ENCODE measurements around the gene ZNF483. TPM values are rescaled to one million over a fixed set of nuclear protein-coding genes. Genes with fewer than 3 reads are reported as not detected.
"Not testable (repeated sequence)": the region's sequence is repeated elsewhere in the genome, so short reads cannot be mapped to it uniquely, and the experiment has no call there.

Gene ZNF483
- total RNA-seq, 2 donors from 2014 or later, result 6.7 to 8.6 TPM

DNA sequence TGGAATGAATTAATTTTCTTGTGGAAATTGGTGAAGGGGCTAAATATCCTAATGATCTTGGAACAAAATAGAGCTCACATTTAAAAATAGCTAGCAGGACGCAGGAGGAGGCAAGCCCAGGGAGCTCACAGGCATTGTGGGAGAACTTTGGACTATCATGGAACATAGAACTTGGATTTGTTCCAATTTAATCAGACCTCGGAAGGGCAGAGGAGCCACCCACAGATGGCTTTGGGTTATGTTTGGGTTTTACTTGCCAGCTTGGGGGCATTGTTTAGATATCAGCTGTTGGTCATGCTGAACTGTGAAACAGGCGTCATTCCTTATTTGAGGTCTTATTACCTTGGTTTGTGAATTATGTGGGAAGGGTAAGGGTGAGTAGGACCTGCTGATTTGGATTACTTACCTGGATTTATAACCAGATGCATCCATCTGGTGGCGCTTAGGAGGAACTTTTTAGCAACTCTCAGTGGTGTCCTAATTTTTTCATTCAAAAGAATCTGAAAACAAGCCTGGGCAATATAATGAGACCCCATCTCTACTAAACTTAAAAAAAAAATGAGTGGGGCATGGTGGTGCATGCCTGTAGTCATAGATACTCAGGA, 88.6 kb downstream of the ZNF483 start:
- Histone ChIP-seq H3K36me3 (replicated peaks in 1 of 2; ENCODE audit: insufficient read depth in 1 of 2, low read depth in 2 of 2) (no peaks in the 10 kb centered on the region), H3K27me3 (no peaks in the 10 kb centered on the region), H3K4me3 (no peak overlapping the region), H3K9me3 (no peaks in the 10 kb centered on the region), H3K27ac (no peak overlapping the region), H3K4me1 (peaks cover 5% of the 10 kb centered on the region)
- ATAC-seq, result no peak
- DNase-seq, result peak in 1 of 4 donors; percentile 19
- no peak for TF ChIP-seq POLR2A (IDR thresholded peaks at IDR 0.05)
- TF ChIP-seq, protein P1, sequence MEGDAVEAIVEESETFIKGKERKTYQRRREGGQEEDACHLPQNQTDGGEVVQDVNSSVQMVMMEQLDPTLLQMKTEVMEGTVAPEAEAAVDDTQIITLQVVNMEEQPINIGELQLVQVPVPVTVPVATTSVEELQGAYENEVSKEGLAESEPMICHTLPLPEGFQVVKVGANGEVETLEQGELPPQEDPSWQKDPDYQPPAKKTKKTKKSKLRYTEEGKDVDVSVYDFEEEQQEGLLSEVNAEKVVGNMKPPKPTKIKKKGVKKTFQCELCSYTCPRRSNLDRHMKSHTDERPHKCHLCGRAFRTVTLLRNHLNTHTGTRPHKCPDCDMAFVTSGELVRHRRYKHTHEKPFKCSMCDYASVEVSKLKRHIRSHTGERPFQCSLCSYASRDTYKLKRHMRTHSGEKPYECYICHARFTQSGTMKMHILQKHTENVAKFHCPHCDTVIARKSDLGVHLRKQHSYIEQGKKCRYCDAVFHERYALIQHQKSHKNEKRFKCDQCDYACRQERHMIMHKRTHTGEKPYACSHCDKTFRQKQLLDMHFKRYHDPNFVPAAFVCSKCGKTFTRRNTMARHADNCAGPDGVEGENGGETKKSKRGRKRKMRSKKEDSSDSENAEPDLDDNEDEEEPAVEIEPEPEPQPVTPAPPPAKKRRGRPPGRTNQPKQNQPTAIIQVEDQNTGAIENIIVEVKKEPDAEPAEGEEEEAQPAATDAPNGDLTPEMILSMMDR (IDR thresholded peaks at IDR 0.05), result no peak
- WGBS, 2 donors, result 35 to 41% methylated on average over 4 of the region's 4 CpGs
- intact Hi-C loops (cut with DNase I), result no loop called here

DNA sequence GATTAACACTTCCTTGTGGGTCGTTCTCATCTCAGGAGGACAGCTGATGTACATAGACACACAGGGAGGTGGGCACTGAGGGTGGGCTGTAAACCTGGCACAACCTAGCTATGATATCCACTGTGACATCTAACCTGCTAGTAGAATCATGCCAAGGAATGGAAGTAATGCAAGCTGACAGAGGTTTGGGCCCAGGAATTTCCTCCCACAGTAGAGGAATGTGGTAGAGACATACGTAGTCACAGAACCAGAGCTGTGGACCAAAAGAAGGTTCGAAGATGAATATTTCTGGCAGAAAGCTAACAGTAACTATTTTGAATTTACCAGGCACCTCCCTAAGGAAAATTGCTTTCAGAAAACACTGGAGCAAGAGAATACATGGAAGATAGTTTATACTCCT, 90.9 kb downstream of the ZNF483 start:
- WGBS, 2 donors, result 69 to 73% methylated on average over 3 of the region's 3 CpGs
- no peaks in the 10 kb centered on the region for H3K36me3 ChIP-seq (replicated peaks in 1 of 2; ENCODE audit: insufficient read depth in 1 of 2, low read depth in 2 of 2)
- H3K4me1 ChIP-seq, result peaks cover 5% of the 10 kb centered on the region
- no peak overlapping the region for H3K27ac ChIP-seq
- no peaks in the 10 kb centered on the region for H3K27me3 ChIP-seq
- no peak overlapping the region for H3K4me3 ChIP-seq
- intact Hi-C loops (cut with DNase I), result no loop called here
- TF ChIP-seq, protein P1 (IDR thresholded peaks at IDR 0.05), result no peak
- no peak for TF ChIP-seq POLR2A (IDR thresholded peaks at IDR 0.05)
- no peaks in the 10 kb centered on the region for H3K9me3 ChIP-seq
- DNase-seq (no peak), ATAC-seq (no peak)

- ATAC-seq; H3K9me3 ChIP-seq; H3K4me1 ChIP-seq; DNase-seq; H3K36me3 ChIP-seq (replicated peaks in 1 of 2; ENCODE audit: insufficient read depth in 1 of 2, low read depth in 2 of 2); H3K27ac ChIP-seq; H3K4me3 ChIP-seq; intact Hi-C loops (cut with DNase I); H3K27me3 ChIP-seq: not testable (repeated sequence)
- WGBS, 2 donors, result 92% methylated on average over 20 of the region's 29 CpGs; no CpG with 5 or more reads in 1 of the 2 donors
These were observed 92.4 kb downstream of the ZNF483 start for GRCh38 chr9:111617349-111617748.

DNA sequence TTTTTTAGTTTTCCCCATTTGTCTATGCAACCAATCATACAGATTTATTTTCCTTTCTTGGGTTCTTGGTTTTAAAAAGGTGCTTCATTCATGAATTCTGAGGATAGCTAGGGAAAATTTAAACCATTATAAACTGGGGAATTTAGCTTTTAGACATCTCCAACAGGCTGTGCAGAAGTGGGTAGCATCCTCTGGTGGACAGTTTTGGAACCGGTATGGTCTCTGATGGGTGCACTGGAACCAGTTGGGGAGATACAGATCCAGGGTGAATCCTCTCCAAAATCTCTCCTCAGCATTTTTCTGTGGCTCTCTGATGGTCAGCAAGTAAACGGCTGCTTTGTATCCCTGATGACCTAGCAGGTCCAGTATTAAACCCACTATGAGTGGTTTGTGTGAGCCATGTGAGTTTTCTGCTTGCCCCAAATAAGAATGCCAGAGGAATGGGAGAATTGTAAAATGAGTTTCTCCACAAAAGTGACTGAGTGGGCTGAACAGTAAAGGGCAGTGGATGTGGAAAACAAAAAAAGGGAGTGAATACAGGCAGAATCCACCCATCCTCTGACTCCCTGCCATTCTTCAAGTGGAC, 97.0 kb downstream of the ZNF483 start:
- WGBS, 2 donors, result 18 to 33% methylated on average over 2 of the region's 2 CpGs
- Histone ChIP-seq H3K4me1 (no peaks in the 10 kb centered on the region), H3K27ac (no peak overlapping the region), H3K27me3 (no peaks in the 10 kb centered on the region), H3K4me3 (no peak overlapping the region), H3K9me3 (no peaks in the 10 kb centered on the region), H3K36me3 (replicated peaks in 1 of 2; ENCODE audit: insufficient read depth in 1 of 2, low read depth in 2 of 2) (no peaks in the 10 kb centered on the region)
- intact Hi-C loops (cut with DNase I), result no loop called here
- ATAC-seq (peak; percentile 60), DNase-seq (peak in 3 of 4 donors; percentile 25 to 66 (median 33))
- TF ChIP-seq, protein P1 (IDR thresholded peaks at IDR 0.05), result peak; percentile 33 to 90 (median 65)
- TF ChIP-seq POLR2A (IDR thresholded peaks at IDR 0.05), result no peak

GRCh38 chr9:111622626-111623025, 97.6 kb downstream of the ZNF483 start:
- DNase-seq (peak; percentile 25 to 60 (median 40)), ATAC-seq (peak; percentile 55)
- H3K4me3 ChIP-seq, result no peak overlapping the region
- H3K9me3 ChIP-seq, result no peaks in the 10 kb centered on the region
- no peak for TF ChIP-seq POLR2A (IDR thresholded peaks at IDR 0.05)
- TF ChIP-seq, protein P1 (IDR thresholded peaks at IDR 0.05), result no peak
- WGBS, 2 donors, result 47 to 49% methylated on average over 3 of the region's 3 CpGs
- no peaks in the 10 kb centered on the region for H3K36me3 ChIP-seq (replicated peaks in 1 of 2; ENCODE audit: insufficient read depth in 1 of 2, low read depth in 2 of 2)
- H3K27me3 ChIP-seq, result no peaks in the 10 kb centered on the region
- no peak overlapping the region for H3K27ac ChIP-seq
- intact Hi-C loops (cut with DNase I), result no loop called here
- no peaks in the 10 kb centered on the region for H3K4me1 ChIP-seq

Other genes starting within 250 kb of the ZNF483 start
- not detected for gene OR2K2, start 195.0 kb upstream of the ZNF483 start, total RNA-seq
- 10 to 100 TPM; 35.3 to 57.6 TPM for gene ECPAS, start 40.8 kb upstream of the ZNF483 start, total RNA-seq
- gene PTGR1, start 74.5 kb downstream of the ZNF483 start, total RNA-seq, result 10 to 100 TPM in 1 of 2 donors, 1 to 10 TPM in 1; 8.2 to 18.9 TPM
- 10 to 100 TPM in 1 of 2 donors, 1 to 10 TPM in 1; 4.2 to 21.1 TPM for gene DNAJC25, start 106.2 kb downstream of the ZNF483 start, total RNA-seq
- gene GNG10, start 136.4 kb downstream of the ZNF483 start, total RNA-seq, result 10 to 100 TPM in 1 of 2 donors, 1 to 10 TPM in 1; 5.9 to 16.6 TPM

All from body of pancreas (tissue), 4 donors.